DMS114 treated with DMSO at 0.1 percent for 48 hours (cell line): ENCODE results near the gene SHC2.
"Not testable (repeated sequence)": the region's sequence is repeated elsewhere in the genome, so short reads cannot be mapped to it uniquely, and the experiment has no call there.

ENCODE experiments used
- DNase-seq: peaks from one replicate; lab custom pipeline; 2025; ENCODE audit not compliant: unreplicated experiment; lab: John Stamatoyannopoulos, UW

SHC2 gene

GRCh38 chr19:408902-409515 is 51.8 kb downstream of the SHC2 start, which contains the start of gene C2CD4C:
Gene C2CD4C (minus strand): TSS chr19:409147. CDS start chr19:408361, 786 bp downstream.
- DNase-seq, result no peak

- no peak for DNase-seq
These were observed 52.4 kb downstream of the SHC2 start for GRCh38 chr19:408441-408901.

- DNase-seq, result no peak
These were observed 53.1 kb downstream of the SHC2 start for GRCh38 chr19:407511-408440.

GRCh38 chr19:406971-407510 is 53.8 kb downstream of the SHC2 start:
- DNase-seq, result no peak

- no peak for DNase-seq
These were observed 54.6 kb downstream of the SHC2 start for GRCh38 chr19:406135-406781.

GRCh38 chr19:405121-405965 is 55.5 kb downstream of the SHC2 start:
- no peak for DNase-seq

- DNase-seq, result no peak
These were observed 57.4 kb downstream of the SHC2 start for GRCh38 chr19:403221-404027.

- DNase-seq, result no peak
These were observed 58.0 kb downstream of the SHC2 start for GRCh38 chr19:402786-403185.

GRCh38 chr19:401866-402511 is 58.8 kb downstream of the SHC2 start:
- DNase-seq, result no peak

GRCh38 chr19:400976-401865 is 59.6 kb downstream of the SHC2 start:
- no peak for DNase-seq

- DNase-seq, result no peak
These were observed 61.5 kb downstream of the SHC2 start for GRCh38 chr19:399370-399769.

GRCh38 chr19:398719-399118 is 62.1 kb downstream of the SHC2 start:
- DNase-seq, result no peak

GRCh38 chr19:397941-398706 is 62.7 kb downstream of the SHC2 start:
- no peak for DNase-seq

- DNase-seq, result no peak
These were observed 63.5 kb downstream of the SHC2 start for GRCh38 chr19:397321-397720.

GRCh38 chr19:395467-395866 is 65.4 kb downstream of the SHC2 start:
- no peak for DNase-seq

- DNase-seq, result not testable (repeated sequence)
These were observed 66.0 kb downstream of the SHC2 start for GRCh38 chr19:394857-395256.

GRCh38 chr19:393560-393959 is 67.3 kb downstream of the SHC2 start:
- DNase-seq, result not testable (repeated sequence)
